ENCODE measurements around the gene PTBP1. TPM values are rescaled to one million over a fixed set of nuclear protein-coding genes. Genes with fewer than 3 reads are reported as not detected.

The PTBP1 gene
- total and polyA plus RNA-seq, 9 of the 15 experiments (the other 6 are each of a cell fraction or from before 2014, with no cell fraction given), result 14.0 to 759 (median 234) TPM

- no peak for FAIRE-seq
- peak overlapping the region; percentile 92 to 95 for H3K9ac ChIP-seq (ENCODE audit: insufficient read depth in 1 of 2, low read depth in 2 of 2, low read length in 2 of 2)
- H3K79me2 ChIP-seq (ENCODE audit: control insufficient read depth, insufficient read depth, low read length), result peaks cover 52% of the 10 kb centered on the region
- H3K4me2 ChIP-seq (ENCODE audit: insufficient read depth, low read length), result peak overlapping the region; percentile 80
- DNase-seq (ENCODE audit: extremely low read depth in 1 of 4, low spot score in 3 of 4), result no peak
- peak overlapping the region; percentile 55 for H3K4me3 ChIP-seq
- peaks cover 34 to 81% of the 10 kb centered on the region in 2 experiments for H3K4me1 ChIP-seq (replicated peaks in 1 of 2; ENCODE audit: control insufficient read depth in 2 of 2, insufficient read depth in 2 of 2, low read length in 2 of 2)
- in situ Hi-C loops (cut with MboI), result no loop called here
- H3K9me1 ChIP-seq (ENCODE audit: control insufficient read depth, insufficient read depth, low read length), result peaks cover 7% of the 10 kb centered on the region
- peak overlapping the region; percentile 89; the same call in 2 of the 3 replicates for H3K27ac ChIP-seq (ENCODE audit: extremely low read depth, low read depth, low read length)
- peaks cover 3% of the 10 kb centered on the region; the same call in 1 of the 2 replicates for H3K9me3 ChIP-seq (replicated peaks; ENCODE audit: control insufficient read depth, insufficient read depth, low read depth, low read length)
- no peak overlapping the region for H2AFZ ChIP-seq (ENCODE audit: low read depth, low read length)
- intact Hi-C loops (cut with micrococcal nuclease), result no loop called here
- ChIA-PET POLR2A (interaction anchor here (1.3 to 1.5 kb wide), 2 partner anchors 9 to 11 kb away, joined by 5 read pairs; no protein-coding TSS in a partner anchor), CTCF (ENCODE audit: low intra/inter-chr PET ratio) (no interaction called here)
- no TSS peak for BruUV-seq (replicated peaks)
- WGBS (ENCODE audit: insufficient coverage, low coverage, missing lambda C conversion rate), result 66% methylated on average over 35 of the region's 39 CpGs
- H3K36me3 ChIP-seq (ENCODE audit: control insufficient read depth, insufficient read depth, low read length), result peaks cover 29% of the 10 kb centered on the region
- ATAC-seq, result no peak
- peaks cover 29% of the 10 kb centered on the region for H4K20me1 ChIP-seq (replicated peaks; ENCODE audit: control insufficient read depth, insufficient read depth, low read length)
- H3K27me3 ChIP-seq (ENCODE audit: control insufficient read depth in 2 of 2, insufficient read depth in 2 of 2, low read length in 2 of 2), result no peaks in the 10 kb centered on the region
- no peak for TF ChIP-seq CCAR2 (IDR thresholded peaks at IDR 0.05; ENCODE audit: low read depth, low read length)
- TF ChIP-seq, protein P1, sequence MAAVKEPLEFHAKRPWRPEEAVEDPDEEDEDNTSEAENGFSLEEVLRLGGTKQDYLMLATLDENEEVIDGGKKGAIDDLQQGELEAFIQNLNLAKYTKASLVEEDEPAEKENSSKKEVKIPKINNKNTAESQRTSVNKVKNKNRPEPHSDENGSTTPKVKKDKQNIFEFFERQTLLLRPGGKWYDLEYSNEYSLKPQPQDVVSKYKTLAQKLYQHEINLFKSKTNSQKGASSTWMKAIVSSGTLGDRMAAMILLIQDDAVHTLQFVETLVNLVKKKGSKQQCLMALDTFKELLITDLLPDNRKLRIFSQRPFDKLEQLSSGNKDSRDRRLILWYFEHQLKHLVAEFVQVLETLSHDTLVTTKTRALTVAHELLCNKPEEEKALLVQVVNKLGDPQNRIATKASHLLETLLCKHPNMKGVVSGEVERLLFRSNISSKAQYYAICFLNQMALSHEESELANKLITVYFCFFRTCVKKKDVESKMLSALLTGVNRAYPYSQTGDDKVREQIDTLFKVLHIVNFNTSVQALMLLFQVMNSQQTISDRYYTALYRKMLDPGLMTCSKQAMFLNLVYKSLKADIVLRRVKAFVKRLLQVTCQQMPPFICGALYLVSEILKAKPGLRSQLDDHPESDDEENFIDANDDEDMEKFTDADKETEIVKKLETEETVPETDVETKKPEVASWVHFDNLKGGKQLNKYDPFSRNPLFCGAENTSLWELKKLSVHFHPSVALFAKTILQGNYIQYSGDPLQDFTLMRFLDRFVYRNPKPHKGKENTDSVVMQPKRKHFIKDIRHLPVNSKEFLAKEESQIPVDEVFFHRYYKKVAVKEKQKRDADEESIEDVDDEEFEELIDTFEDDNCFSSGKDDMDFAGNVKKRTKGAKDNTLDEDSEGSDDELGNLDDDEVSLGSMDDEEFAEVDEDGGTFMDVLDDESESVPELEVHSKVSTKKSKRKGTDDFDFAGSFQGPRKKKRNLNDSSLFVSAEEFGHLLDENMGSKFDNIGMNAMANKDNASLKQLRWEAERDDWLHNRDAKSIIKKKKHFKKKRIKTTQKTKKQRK (IDR thresholded peaks at IDR 0.05; ENCODE audit: borderline replicate concordance, low read depth, low read length), result no peak
- TF ChIP-seq GTF3C2 (IDR thresholded peaks at IDR 0.05; ENCODE audit: borderline replicate concordance, extremely low read depth, insufficient read length), result no peak
- no peak for TF ChIP-seq RFX7 (CRISPR knock-in tag; IDR thresholded peaks at IDR 0.05)
- TF ChIP-seq USF1 (CRISPR knock-in tag; IDR thresholded peaks at IDR 0.05), result no peak
- TF ChIP-seq POLR2G (IDR thresholded peaks at IDR 0.05; ENCODE audit: low read depth, low read length), result peak; percentile 26; the same call in 1 of the 2 replicates
- TF ChIP-seq GTF2E2 (tag; IDR thresholded peaks at IDR 0.05), result 0 out of 2 replicates have a peak, but pooled peaks have one; percentile 30
- no peak for TF ChIP-seq NR2C2 (CRISPR knock-in tag; IDR thresholded peaks at IDR 0.05)
- no peak for TF ChIP-seq NR2C2 (tag; IDR thresholded peaks at IDR 0.05)
- TF ChIP-seq, protein P2, sequence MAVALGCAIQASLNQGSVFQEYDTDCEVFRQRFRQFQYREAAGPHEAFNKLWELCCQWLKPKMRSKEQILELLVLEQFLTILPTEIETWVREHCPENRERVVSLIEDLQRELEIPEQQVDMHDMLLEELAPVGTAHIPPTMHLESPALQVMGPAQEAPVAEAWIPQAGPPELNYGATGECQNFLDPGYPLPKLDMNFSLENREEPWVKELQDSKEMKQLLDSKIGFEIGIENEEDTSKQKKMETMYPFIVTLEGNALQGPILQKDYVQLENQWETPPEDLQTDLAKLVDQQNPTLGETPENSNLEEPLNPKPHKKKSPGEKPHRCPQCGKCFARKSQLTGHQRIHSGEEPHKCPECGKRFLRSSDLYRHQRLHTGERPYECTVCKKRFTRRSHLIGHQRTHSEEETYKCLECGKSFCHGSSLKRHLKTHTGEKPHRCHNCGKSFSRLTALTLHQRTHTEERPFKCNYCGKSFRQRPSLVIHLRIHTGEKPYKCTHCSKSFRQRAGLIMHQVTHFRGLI (CRISPR knock-in tag; IDR thresholded peaks at IDR 0.05), result no peak
- no peak for TF ChIP-seq CBFA2T3 (IDR thresholded peaks at IDR 0.05)
These were observed 1.3 kb upstream of the PTBP1 start for GRCh38 chr19:795691-796581.

All from K562 (cell line).